ENCODE results near the gene CMTM8. TPM values are rescaled to one million over a fixed set of nuclear protein-coding genes. Genes with fewer than 3 reads are reported as not detected.

Gene CMTM8
- total RNA-seq, 6 experiments from 2014 or later: 13.3 to 27.1 (median 20.9) TPM

- Histone ChIP-seq H3K27me3 (no peaks in the 10 kb centered on the region), H3K36me3 (no peaks in the 10 kb centered on the region), H3K27ac (no peak overlapping the region), H3K4me1 (peaks cover 0 to 32% (median 0%) of the 10 kb centered on the region in 4 donors), H3K9me3 (no peaks in the 10 kb centered on the region), H3K4me3 (no peak overlapping the region)
- TF ChIP-seq CTCF (IDR thresholded peaks at IDR 0.05) (no peak), POLR2A (IDR thresholded peaks at IDR 0.05) (no peak)
- DNase-seq: no peak
- intact Hi-C loops (cut with DNase I): no loop called here
- 81% methylated on average over 5 of the region's 5 CpGs for WGBS (ENCODE audit: insufficient coverage, low coverage, low lambda C conversion rate, missing lambda C conversion rate)
- peak in 1 of 4 donors; percentile 28 for ATAC-seq
These were observed 50.3 kb downstream of the CMTM8 start for GRCh38 chr3:32288819-32289218.

GRCh38 chr3:32290619-32291018 lies 52.1 kb downstream of the CMTM8 start:
- Histone ChIP-seq H3K36me3 (no peaks in the 10 kb centered on the region), H3K27me3 (no peaks in the 10 kb centered on the region), H3K27ac (no peak overlapping the region), H3K4me3 (no peak overlapping the region), H3K4me1 (peaks cover 0 to 20% (median 0%) of the 10 kb centered on the region in 4 donors), H3K9me3 (no peaks in the 10 kb centered on the region)
- intact Hi-C loops (cut with DNase I): no loop called here
- WGBS (ENCODE audit: insufficient coverage, low coverage, low lambda C conversion rate, missing lambda C conversion rate): 82% methylated on average over 3 of the region's 3 CpGs
- ATAC-seq (no peak), DNase-seq (no peak)
- TF ChIP-seq POLR2A (IDR thresholded peaks at IDR 0.05) (no peak), CTCF (IDR thresholded peaks at IDR 0.05) (no peak)

DNA sequence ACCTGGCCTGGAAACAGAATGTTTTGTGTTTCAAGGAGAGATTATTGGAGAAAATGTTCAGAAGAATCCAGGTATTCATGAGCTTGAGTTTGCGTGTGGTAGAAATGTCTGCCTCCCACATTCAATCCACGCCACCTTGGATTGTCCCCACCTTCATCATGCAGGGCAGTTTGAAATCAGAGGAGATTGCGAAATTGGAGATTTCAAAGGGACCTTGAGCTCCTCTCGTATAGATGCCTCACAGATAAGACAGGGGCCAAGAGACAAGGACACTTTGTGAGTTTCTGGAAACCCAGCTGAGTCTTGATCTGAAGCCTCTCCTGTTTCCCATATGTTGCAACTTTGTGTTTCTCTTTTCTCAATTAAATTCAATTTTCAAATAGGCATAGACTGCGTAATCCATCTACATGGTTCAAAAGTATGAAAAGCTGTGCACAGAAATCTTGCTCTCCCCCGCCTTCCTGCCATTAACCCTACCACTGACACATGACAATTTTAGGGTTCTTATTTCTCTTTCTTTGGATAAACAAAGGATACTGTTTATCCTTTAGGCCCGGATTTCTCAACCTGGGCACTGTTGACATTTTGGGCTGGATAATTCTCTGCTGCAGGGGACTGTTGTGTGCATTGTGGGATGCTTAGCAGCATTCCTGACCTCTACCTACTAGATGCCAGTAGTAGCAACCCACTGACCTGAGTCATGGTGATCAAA lies 53.8 kb downstream of the CMTM8 start:
- Histone ChIP-seq H3K4me1 (peaks cover 0 to 20% (median 0%) of the 10 kb centered on the region in 4 donors), H3K27me3 (no peaks in the 10 kb centered on the region), H3K27ac (no peak overlapping the region), H3K36me3 (no peaks in the 10 kb centered on the region), H3K4me3 (no peak overlapping the region), H3K9me3 (no peaks in the 10 kb centered on the region)
- no peak for TF ChIP-seq CTCF (IDR thresholded peaks at IDR 0.05)
- no peak for TF ChIP-seq POLR2A (IDR thresholded peaks at IDR 0.05)
- DNase-seq (no peak), ATAC-seq (peak in 3 of 4 donors; percentile 32 to 42 (median 41))
- intact Hi-C loops (cut with DNase I): no loop called here
- WGBS (ENCODE audit: insufficient coverage, low coverage, low lambda C conversion rate, missing lambda C conversion rate): 64% methylated on average over 4 of the region's 7 CpGs

- peak; percentile 23 to 62 (median 34) for ATAC-seq
- Histone ChIP-seq H3K4me1 (peaks cover 0 to 20% (median 0%) of the 10 kb centered on the region in 4 donors), H3K9me3 (no peaks in the 10 kb centered on the region), H3K4me3 (no peak overlapping the region), H3K27ac (no peak overlapping the region), H3K27me3 (no peaks in the 10 kb centered on the region), H3K36me3 (no peaks in the 10 kb centered on the region)
- DNase-seq: no peak
- intact Hi-C loops (cut with DNase I): no loop called here
- no CpG with 5 or more reads among the region's 3 CpGs for WGBS (ENCODE audit: insufficient coverage, low coverage, low lambda C conversion rate, missing lambda C conversion rate)
- TF ChIP-seq CTCF (IDR thresholded peaks at IDR 0.05): no peak
- TF ChIP-seq POLR2A (IDR thresholded peaks at IDR 0.05): no peak
These were observed 55.4 kb downstream of the CMTM8 start for GRCh38 chr3:32293903-32294302.

All from right lobe of liver (tissue), 6 donors.